Peyer's patch (tissue), 4 donors: ENCODE measurements around the gene BRICD5.

Source experiments
- CTCF ChIP-seq, 6 experiments: fragments of 450-650 bp in 4 of 6; fragments of 200-600 bp in 2 of 6; sonication (generic) in 1 of 6; IDR thresholded peaks; one replicate each; pipeline ENCODE4 v1.5.1; 2017 to 2019; ENCODE audit warnings: antibody characterized with exemption in 6 of 6, mild to moderate bottlenecking in 3 of 6, moderate library complexity in 1 of 6
- POLR2A ChIP-seq, 2 donors: fragments of 450-650 bp; IDR thresholded peaks; one replicate each; pipeline ENCODE4 v1.5.1; 2017; ENCODE audit warnings: antibody characterized with exemption in 2 of 2, mild to moderate bottlenecking in 2 of 2, moderate library complexity in 2 of 2

- TF ChIP-seq CTCF (IDR thresholded peaks at IDR 0.05) (no peak), POLR2A (IDR thresholded peaks at IDR 0.05) (no peak)
These were observed 2.8 kb downstream of the BRICD5 start for GRCh38 chr16:2207872-2208271.
